Measurements from ENCODE around the gene SPTB.

Gene SPTB

DNA sequence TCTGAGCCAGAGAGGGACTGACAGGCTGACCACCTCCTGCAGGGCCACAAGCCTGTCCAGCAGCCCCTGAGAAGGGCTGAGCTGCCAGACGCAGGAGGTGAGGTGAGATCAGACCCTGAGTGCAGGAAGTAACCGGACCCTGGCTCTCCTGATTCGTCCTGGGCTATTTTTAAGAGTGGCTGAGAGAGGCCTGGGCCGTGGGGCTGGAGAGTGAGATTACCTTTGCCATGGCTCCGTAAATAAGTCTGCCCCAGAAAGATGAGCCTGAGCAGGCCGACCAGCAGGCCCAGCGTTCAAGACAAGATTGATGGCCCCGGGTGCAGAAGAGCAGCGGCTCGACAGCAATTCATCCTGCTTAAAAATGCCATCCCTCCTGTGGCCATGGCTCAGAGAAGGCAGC, 54.2 kb downstream of the SPTB start:
- H3K36me3 ChIP-seq (ENCODE audit: control insufficient read depth in 2 of 2, insufficient read depth in 1 of 2, low read length in 2 of 2), result no peaks in the 10 kb centered on the region
- CTCF ChIA-PET, result interaction anchor here (0.7 to 10.6 kb wide), 4 partner anchors 16 to 481 kb away, joined by 8 to 199 read pairs (median 28); no protein-coding TSS in a partner anchor
- H3K9me3 ChIP-seq (ENCODE audit: control insufficient read depth, insufficient read depth, low read depth, low read length), result no peaks in the 10 kb centered on the region
- TF ChIP-seq FEZF1 (tag by site-specific recombination; IDR thresholded peaks at IDR 0.05) (no peak), ZBTB21 (tag by site-specific recombination; IDR thresholded peaks at IDR 0.05) (no peak), OSR2 (tag by site-specific recombination; IDR thresholded peaks at IDR 0.05) (no peak), ZNF23 (tag by site-specific recombination; IDR thresholded peaks at IDR 0.05; ENCODE audit: borderline replicate concordance) (no peak), ZNF433 (tag by site-specific recombination; IDR thresholded peaks at IDR 0.05; ENCODE audit: low read depth) (no peak), ZFP69B (tag by site-specific recombination; IDR thresholded peaks at IDR 0.05) (no peak), ZNF292 (tag by site-specific recombination; IDR thresholded peaks at IDR 0.05; ENCODE audit: borderline replicate concordance, low read depth) (no peak), ZNF404 (tag by site-specific recombination; IDR thresholded peaks at IDR 0.05) (no peak), REPIN1 (tag by site-specific recombination; IDR thresholded peaks at IDR 0.05; ENCODE audit: low read depth) (no peak), ZNF596 (tag by site-specific recombination; IDR thresholded peaks at IDR 0.05) (no peak), ZNF529 (tag by site-specific recombination; IDR thresholded peaks at IDR 0.05; ENCODE audit: insufficient replicate concordance) (no peak), SP7 (tag by site-specific recombination; IDR thresholded peaks at IDR 0.05) (no peak), ZNF239 (tag by site-specific recombination; IDR thresholded peaks at IDR 0.05) (no peak), ZNF621 (tag by site-specific recombination; IDR thresholded peaks at IDR 0.05) (no peak), ZNF510 (tag by site-specific recombination; IDR thresholded peaks at IDR 0.05; ENCODE audit: insufficient replicate concordance) (no peak)
- TF ChIP-seq, protein P1, sequence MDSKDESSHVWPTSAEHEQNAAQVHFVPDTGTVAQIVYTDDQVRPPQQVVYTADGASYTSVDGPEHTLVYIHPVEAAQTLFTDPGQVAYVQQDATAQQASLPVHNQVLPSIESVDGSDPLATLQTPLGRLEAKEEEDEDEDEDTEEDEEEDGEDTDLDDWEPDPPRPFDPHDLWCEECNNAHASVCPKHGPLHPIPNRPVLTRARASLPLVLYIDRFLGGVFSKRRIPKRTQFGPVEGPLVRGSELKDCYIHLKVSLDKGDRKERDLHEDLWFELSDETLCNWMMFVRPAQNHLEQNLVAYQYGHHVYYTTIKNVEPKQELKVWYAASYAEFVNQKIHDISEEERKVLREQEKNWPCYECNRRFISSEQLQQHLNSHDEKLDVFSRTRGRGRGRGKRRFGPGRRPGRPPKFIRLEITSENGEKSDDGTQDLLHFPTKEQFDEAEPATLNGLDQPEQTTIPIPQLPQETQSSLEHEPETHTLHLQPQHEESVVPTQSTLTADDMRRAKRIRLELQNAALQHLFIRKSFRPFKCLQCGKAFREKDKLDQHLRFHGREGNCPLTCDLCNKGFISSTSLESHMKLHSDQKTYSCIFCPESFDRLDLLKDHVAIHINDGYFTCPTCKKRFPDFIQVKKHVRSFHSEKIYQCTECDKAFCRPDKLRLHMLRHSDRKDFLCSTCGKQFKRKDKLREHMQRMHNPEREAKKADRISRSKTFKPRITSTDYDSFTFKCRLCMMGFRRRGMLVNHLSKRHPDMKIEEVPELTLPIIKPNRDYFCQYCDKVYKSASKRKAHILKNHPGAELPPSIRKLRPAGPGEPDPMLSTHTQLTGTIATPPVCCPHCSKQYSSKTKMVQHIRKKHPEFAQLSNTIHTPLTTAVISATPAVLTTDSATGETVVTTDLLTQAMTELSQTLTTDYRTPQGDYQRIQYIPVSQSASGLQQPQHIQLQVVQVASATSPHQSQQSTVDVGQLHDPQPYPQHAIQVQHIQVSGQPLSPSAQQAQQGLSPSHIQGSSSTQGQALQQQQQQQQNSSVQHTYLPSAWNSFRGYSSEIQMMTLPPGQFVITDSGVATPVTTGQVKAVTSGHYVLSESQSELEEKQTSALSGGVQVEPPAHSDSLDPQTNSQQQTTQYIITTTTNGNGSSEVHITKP (tag by site-specific recombination; IDR thresholded peaks at IDR 0.05), result no peak
- POLR2A ChIA-PET, result no interaction called here
- H3K27ac ChIP-seq (ENCODE audit: extremely low read depth, low read depth, low read length), result no peak overlapping the region
- H3K4me3 ChIP-seq (ENCODE audit: low read depth, low read length), result no peak overlapping the region
- no peaks in the 10 kb centered on the region for H3K4me1 ChIP-seq (ENCODE audit: control insufficient read depth, insufficient read depth, low read length)

DNA sequence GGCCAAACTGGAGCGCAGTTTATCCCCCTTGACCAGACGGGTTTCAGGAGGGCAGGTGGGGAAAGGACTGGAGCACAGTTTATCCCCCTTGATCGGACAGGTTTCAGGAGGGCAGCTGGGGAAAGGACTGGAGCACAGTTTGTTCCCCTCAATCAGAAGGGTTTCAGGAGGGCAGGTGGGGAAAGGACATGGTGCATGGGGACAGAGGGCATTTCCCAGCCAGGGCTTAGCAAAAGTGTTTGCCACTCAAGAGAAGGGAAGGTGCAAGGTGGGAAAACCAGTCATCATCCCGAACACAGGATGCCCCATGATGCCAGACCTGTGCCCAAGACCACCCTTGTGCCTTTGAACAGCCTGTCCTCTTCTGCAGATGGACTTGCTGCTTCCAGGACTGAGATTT, 54.7 kb downstream of the SPTB start:
- TF ChIP-seq ZNF19 (tag by site-specific recombination; IDR thresholded peaks at IDR 0.05; ENCODE audit: low read depth) (no peak), ZNF302 (tag by site-specific recombination; IDR thresholded peaks at IDR 0.05; ENCODE audit: low read depth) (no peak), ZNF549 (tag by site-specific recombination; IDR thresholded peaks at IDR 0.05) (no peak), ZNF274 (IDR thresholded peaks at IDR 0.05; ENCODE audit: low read length) (no peak), ZNF274 (tag by site-specific recombination; IDR thresholded peaks at IDR 0.05; ENCODE audit: borderline replicate concordance) (no peak), ZNF394 (tag by site-specific recombination; IDR thresholded peaks at IDR 0.05; ENCODE audit: borderline replicate concordance) (no peak), MEIS1 (CRISPR knock-in tag; IDR thresholded peaks at IDR 0.05; ENCODE audit: borderline replicate concordance) (no peak), ZNF112 (tag by site-specific recombination; IDR thresholded peaks at IDR 0.05) (no peak), ZNF701 (tag by site-specific recombination; IDR thresholded peaks at IDR 0.05) (no peak), ZNF548 (tag by site-specific recombination; IDR thresholded peaks at IDR 0.05) (no peak)
- TF ChIP-seq, protein P2, sequence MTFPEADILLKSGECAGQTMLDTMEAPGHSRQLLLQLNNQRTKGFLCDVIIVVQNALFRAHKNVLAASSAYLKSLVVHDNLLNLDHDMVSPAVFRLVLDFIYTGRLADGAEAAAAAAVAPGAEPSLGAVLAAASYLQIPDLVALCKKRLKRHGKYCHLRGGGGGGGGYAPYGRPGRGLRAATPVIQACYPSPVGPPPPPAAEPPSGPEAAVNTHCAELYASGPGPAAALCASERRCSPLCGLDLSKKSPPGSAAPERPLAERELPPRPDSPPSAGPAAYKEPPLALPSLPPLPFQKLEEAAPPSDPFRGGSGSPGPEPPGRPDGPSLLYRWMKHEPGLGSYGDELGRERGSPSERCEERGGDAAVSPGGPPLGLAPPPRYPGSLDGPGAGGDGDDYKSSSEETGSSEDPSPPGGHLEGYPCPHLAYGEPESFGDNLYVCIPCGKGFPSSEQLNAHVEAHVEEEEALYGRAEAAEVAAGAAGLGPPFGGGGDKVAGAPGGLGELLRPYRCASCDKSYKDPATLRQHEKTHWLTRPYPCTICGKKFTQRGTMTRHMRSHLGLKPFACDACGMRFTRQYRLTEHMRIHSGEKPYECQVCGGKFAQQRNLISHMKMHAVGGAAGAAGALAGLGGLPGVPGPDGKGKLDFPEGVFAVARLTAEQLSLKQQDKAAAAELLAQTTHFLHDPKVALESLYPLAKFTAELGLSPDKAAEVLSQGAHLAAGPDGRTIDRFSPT (tag by site-specific recombination; IDR thresholded peaks at IDR 0.05), result no peak
- TF ChIP-seq, protein P3, sequence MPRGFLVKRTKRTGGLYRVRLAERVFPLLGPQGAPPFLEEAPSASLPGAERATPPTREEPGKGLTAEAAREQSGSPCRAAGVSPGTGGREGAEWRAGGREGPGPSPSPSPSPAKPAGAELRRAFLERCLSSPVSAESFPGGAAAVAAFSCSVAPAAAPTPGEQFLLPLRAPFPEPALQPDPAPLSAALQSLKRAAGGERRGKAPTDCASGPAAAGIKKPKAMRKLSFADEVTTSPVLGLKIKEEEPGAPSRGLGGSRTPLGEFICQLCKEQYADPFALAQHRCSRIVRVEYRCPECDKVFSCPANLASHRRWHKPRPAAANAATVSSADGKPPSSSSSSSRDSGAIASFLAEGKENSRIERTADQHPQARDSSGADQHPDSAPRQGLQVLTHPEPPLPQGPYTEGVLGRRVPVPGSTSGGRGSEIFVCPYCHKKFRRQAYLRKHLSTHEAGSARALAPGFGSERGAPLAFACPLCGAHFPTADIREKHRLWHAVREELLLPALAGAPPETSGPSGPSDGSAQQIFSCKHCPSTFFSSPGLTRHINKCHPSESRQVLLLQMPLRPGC (tag by site-specific recombination; IDR thresholded peaks at IDR 0.05), result no peak
- H3K4me3 ChIP-seq (ENCODE audit: low read depth, low read length), result no peak overlapping the region
- H3K27ac ChIP-seq (ENCODE audit: extremely low read depth, low read depth, low read length), result no peak overlapping the region
- H3K9me3 ChIP-seq (ENCODE audit: control insufficient read depth, insufficient read depth, low read depth, low read length), result no peaks in the 10 kb centered on the region
- no peaks in the 10 kb centered on the region for H3K4me1 ChIP-seq (ENCODE audit: control insufficient read depth, insufficient read depth, low read length)
- ChIA-PET POLR2A (no interaction called here), CTCF (interaction anchor here (0.7 to 10.6 kb wide), 4 partner anchors 16 to 481 kb away, joined by 8 to 199 read pairs (median 28); no protein-coding TSS in a partner anchor)
- H3K36me3 ChIP-seq (ENCODE audit: control insufficient read depth in 2 of 2, insufficient read depth in 1 of 2, low read length in 2 of 2), result no peaks in the 10 kb centered on the region

Data from HEK293 (cell line).